NCI-H69 (cell line): ENCODE data around the gene EEIG2.
"Not testable (repeated sequence)": the region's sequence is repeated elsewhere in the genome, so short reads cannot be mapped to it uniquely, and the experiment has no call there.

Source experiments
- DNase-seq: peaks from one replicate; lab custom pipeline; 2025; lab: John Stamatoyannopoulos, UW

The EEIG2 gene

GRCh38 chr1:108559215-108560186, at the start of gene EEIG2:
TSS of gene EEIG2 (plus strand) at chr1:108560100. CDS start at chr1:108560429, 329 bp downstream.
- DNase-seq = peak; percentile 81

- no peak for DNase-seq
Observed at GRCh38 chr1:108511764-108512163, 48.1 kb upstream of the EEIG2 start.

- peak; percentile 4 for DNase-seq
Observed at GRCh38 chr1:108512239-108513043, 47.5 kb upstream of the EEIG2 start.

- DNase-seq = no peak
Observed at GRCh38 chr1:108513044-108513415, 46.9 kb upstream of the EEIG2 start.

- DNase-seq = not testable (repeated sequence)
Observed at GRCh38 chr1:108513914-108514313, 46.0 kb upstream of the EEIG2 start.

- not testable (repeated sequence) for DNase-seq
Observed at GRCh38 chr1:108517301-108517897, 42.5 kb upstream of the EEIG2 start.

- DNase-seq = no peak
Observed at GRCh38 chr1:108521990-108522393, 37.9 kb upstream of the EEIG2 start.

- DNase-seq = no peak
Observed at GRCh38 chr1:108523829-108524228, 36.1 kb upstream of the EEIG2 start.

- DNase-seq = no peak
Observed at GRCh38 chr1:108524676-108525075, 35.2 kb upstream of the EEIG2 start.

GRCh38 chr1:108527135-108527534, 32.8 kb upstream of the EEIG2 start:
- no peak for DNase-seq

GRCh38 chr1:108527837-108528236, 32.1 kb upstream of the EEIG2 start:
- no peak for DNase-seq

GRCh38 chr1:108531444-108531843, 28.5 kb upstream of the EEIG2 start:
- no peak for DNase-seq

- no peak for DNase-seq
Observed at GRCh38 chr1:108532730-108533129, 27.2 kb upstream of the EEIG2 start.

- DNase-seq = no peak
Observed at GRCh38 chr1:108533351-108534083, 26.4 kb upstream of the EEIG2 start.

- no peak for DNase-seq
Observed at GRCh38 chr1:108534759-108535158, 25.1 kb upstream of the EEIG2 start.

- not testable (repeated sequence) for DNase-seq
Observed at GRCh38 chr1:108535315-108535897, 24.5 kb upstream of the EEIG2 start.

- not testable (repeated sequence) for DNase-seq
Observed at GRCh38 chr1:108536021-108536420, 23.9 kb upstream of the EEIG2 start.

- DNase-seq = not testable (repeated sequence)
Observed at GRCh38 chr1:108536791-108537190, 23.1 kb upstream of the EEIG2 start.

- no peak for DNase-seq
Observed at GRCh38 chr1:108537976-108538375, 21.9 kb upstream of the EEIG2 start.

GRCh38 chr1:108540977-108541376, 18.9 kb upstream of the EEIG2 start:
- no peak for DNase-seq

- DNase-seq = no peak
Observed at GRCh38 chr1:108541861-108542260, 18.0 kb upstream of the EEIG2 start.
